Measurements from ENCODE around the gene GLB1L.

The GLB1L gene

GRCh38 chr2:219214786-219215185 lies 30.5 kb downstream of the GLB1L start (continued):
- TF ChIP-seq CREB5 (CRISPR knock-in tag; IDR thresholded peaks at IDR 0.05; ENCODE audit: low read depth): no peak

GRCh38 chr2:219214141-219214540 lies 31.1 kb downstream of the GLB1L start:
- ATAC-seq: no peak
- no peak for TF ChIP-seq RARB (CRISPR knock-in tag; IDR thresholded peaks at IDR 0.05)
- no peak for TF ChIP-seq ZC3H10 (CRISPR knock-in tag; IDR thresholded peaks at IDR 0.05)
- TF ChIP-seq ZNF70 (CRISPR knock-in tag; IDR thresholded peaks at IDR 0.05): no peak

GRCh38 chr2:219213486-219214071 lies 31.7 kb downstream of the GLB1L start:
- ATAC-seq: no peak
- TF ChIP-seq ZNF70 (CRISPR knock-in tag; IDR thresholded peaks at IDR 0.05) (no peak), ZC3H10 (CRISPR knock-in tag; IDR thresholded peaks at IDR 0.05) (no peak), ISL1 (CRISPR knock-in tag; IDR thresholded peaks at IDR 0.05) (no peak), RARB (CRISPR knock-in tag; IDR thresholded peaks at IDR 0.05) (no peak), ESRRG (CRISPR knock-in tag; IDR thresholded peaks at IDR 0.05) (no peak), ARNTL (CRISPR knock-in tag; IDR thresholded peaks at IDR 0.05; ENCODE audit: borderline replicate concordance, low read depth) (no peak), CREB5 (CRISPR knock-in tag; IDR thresholded peaks at IDR 0.05; ENCODE audit: low read depth) (no peak), ZNF8 (CRISPR knock-in tag; IDR thresholded peaks at IDR 0.05) (no peak), TCF4 (CRISPR knock-in tag; IDR thresholded peaks at IDR 0.05; ENCODE audit: borderline replicate concordance) (no peak), SNAI2 (CRISPR knock-in tag; IDR thresholded peaks at IDR 0.05) (no peak), PPARA (CRISPR knock-in tag; IDR thresholded peaks at IDR 0.05; ENCODE audit: borderline replicate concordance) (no peak), ZFP30 (CRISPR knock-in tag; IDR thresholded peaks at IDR 0.05) (no peak), PATZ1 (CRISPR knock-in tag; IDR thresholded peaks at IDR 0.05; ENCODE audit: borderline replicate concordance) (no peak)

GRCh38 chr2:219213026-219213415 lies 32.2 kb downstream of the GLB1L start:
- TF ChIP-seq ZC3H10 (CRISPR knock-in tag; IDR thresholded peaks at IDR 0.05) (no peak), ISL1 (CRISPR knock-in tag; IDR thresholded peaks at IDR 0.05) (no peak), PPARA (CRISPR knock-in tag; IDR thresholded peaks at IDR 0.05; ENCODE audit: borderline replicate concordance) (no peak), POU6F1 (CRISPR knock-in tag; IDR thresholded peaks at IDR 0.05; ENCODE audit: borderline replicate concordance, low read depth) (no peak), ZNF8 (CRISPR knock-in tag; IDR thresholded peaks at IDR 0.05) (no peak), ZNF565 (CRISPR knock-in tag; conservative IDR thresholded peaks at IDR 0.05; ENCODE audit: low read depth) (no peak)
- no peak for ATAC-seq

GRCh38 chr2:219210886-219211362 lies 34.3 kb downstream of the GLB1L start:
- TF ChIP-seq PATZ1 (CRISPR knock-in tag; IDR thresholded peaks at IDR 0.05; ENCODE audit: borderline replicate concordance): no peak
- TF ChIP-seq POU6F1 (CRISPR knock-in tag; IDR thresholded peaks at IDR 0.05; ENCODE audit: borderline replicate concordance, low read depth): no peak
- TF ChIP-seq ARNTL (CRISPR knock-in tag; IDR thresholded peaks at IDR 0.05; ENCODE audit: borderline replicate concordance, low read depth): no peak
- TF ChIP-seq ISL1 (CRISPR knock-in tag; IDR thresholded peaks at IDR 0.05): no peak
- no peak for TF ChIP-seq ZNF70 (CRISPR knock-in tag; IDR thresholded peaks at IDR 0.05)
- TF ChIP-seq GLIS3 (CRISPR knock-in tag; IDR thresholded peaks at IDR 0.05): no peak
- no peak for TF ChIP-seq CSDC2 (CRISPR knock-in tag; IDR thresholded peaks at IDR 0.05)
- TF ChIP-seq TCF4 (CRISPR knock-in tag; IDR thresholded peaks at IDR 0.05; ENCODE audit: borderline replicate concordance): no peak
- TF ChIP-seq ZNF8 (CRISPR knock-in tag; IDR thresholded peaks at IDR 0.05): no peak
- no peak for TF ChIP-seq OSR1 (CRISPR knock-in tag; IDR thresholded peaks at IDR 0.05)
- TF ChIP-seq ZC3H10 (CRISPR knock-in tag; IDR thresholded peaks at IDR 0.05): no peak
- no peak for TF ChIP-seq ZFP30 (CRISPR knock-in tag; IDR thresholded peaks at IDR 0.05)
- TF ChIP-seq RARB (CRISPR knock-in tag; IDR thresholded peaks at IDR 0.05): no peak
- ATAC-seq: no peak

All from SK-N-SH treated with all-trans-retinoic acid at 6 μM for 48 hours (cell line).